ENCODE measurements around the gene PCGF2.

The PCGF2 gene

GRCh38 chr17:38735161-38735997, 12.8 kb downstream of the PCGF2 start:
- Histone ChIP-seq H3K9ac (ENCODE audit: low read length in 2 of 2) (no peak overlapping the region), H3K4me3 (ENCODE audit: low read length in 2 of 2) (no peak overlapping the region), H3K4me1 (ENCODE audit: control insufficient read depth, insufficient read depth, low read length) (peaks cover 34% of the 10 kb centered on the region), H3K9me3 (ENCODE audit: control insufficient read depth in 2 of 2, low read length in 2 of 2) (no peaks in the 10 kb centered on the region), H3K36me3 (ENCODE audit: control insufficient read depth in 2 of 2, insufficient read depth in 2 of 2, low read length in 2 of 2) (peaks cover 10 to 24% of the 10 kb centered on the region in 2 donors), H3K27me3 (ENCODE audit: control insufficient read depth in 1 of 2, insufficient read depth in 2 of 2, low read length in 2 of 2) (no peaks in the 10 kb centered on the region), H3K27ac (ENCODE audit: low read length) (no peak overlapping the region)

GRCh38 chr17:38733982-38734973, 13.9 kb downstream of the PCGF2 start:
- no peak overlapping the region for H3K4me3 ChIP-seq (ENCODE audit: low read length in 2 of 2)
- no peak overlapping the region for H3K9ac ChIP-seq (ENCODE audit: low read length in 2 of 2)
- no peaks in the 10 kb centered on the region for H3K9me3 ChIP-seq (ENCODE audit: control insufficient read depth in 2 of 2, low read length in 2 of 2)
- no peak overlapping the region for H3K27ac ChIP-seq (ENCODE audit: low read length)
- no peaks in the 10 kb centered on the region for H3K27me3 ChIP-seq (ENCODE audit: control insufficient read depth in 1 of 2, insufficient read depth in 2 of 2, low read length in 2 of 2)
- H3K4me1 ChIP-seq (ENCODE audit: control insufficient read depth, insufficient read depth, low read length) = peaks cover 39% of the 10 kb centered on the region
- peaks cover 10 to 21% of the 10 kb centered on the region in 2 donors for H3K36me3 ChIP-seq (ENCODE audit: control insufficient read depth in 2 of 2, insufficient read depth in 2 of 2, low read length in 2 of 2)

- no peaks in the 10 kb centered on the region for H3K9me3 ChIP-seq (ENCODE audit: control insufficient read depth in 2 of 2, low read length in 2 of 2)
- H3K27ac ChIP-seq (ENCODE audit: low read length) = peak overlapping the region; percentile 11
- no peaks in the 10 kb centered on the region for H3K27me3 ChIP-seq (ENCODE audit: control insufficient read depth in 1 of 2, insufficient read depth in 2 of 2, low read length in 2 of 2)
- peaks cover 43% of the 10 kb centered on the region for H3K4me1 ChIP-seq (ENCODE audit: control insufficient read depth, insufficient read depth, low read length)
- no peak overlapping the region for H3K4me3 ChIP-seq (ENCODE audit: low read length in 2 of 2)
- H3K36me3 ChIP-seq (ENCODE audit: control insufficient read depth in 2 of 2, insufficient read depth in 2 of 2, low read length in 2 of 2) = peaks cover 10 to 19% of the 10 kb centered on the region in 2 donors
- H3K9ac ChIP-seq (ENCODE audit: low read length in 2 of 2) = peak overlapping the region in 1 of 2 donors; percentile 13
Measured at GRCh38 chr17:38733282-38733981, 14.7 kb downstream of the PCGF2 start.

GRCh38 chr17:38732376-38733281, 15.5 kb downstream of the PCGF2 start:
- Histone ChIP-seq H3K9me3 (ENCODE audit: control insufficient read depth in 2 of 2, low read length in 2 of 2) (no peaks in the 10 kb centered on the region), H3K4me1 (ENCODE audit: control insufficient read depth, insufficient read depth, low read length) (peaks cover 43% of the 10 kb centered on the region), H3K27ac (ENCODE audit: low read length) (peak overlapping the region; percentile 88)

GRCh38 chr17:38731526-38732294, 16.4 kb downstream of the PCGF2 start:
- peak overlapping the region; percentile 88 for H3K27ac ChIP-seq (ENCODE audit: low read length)
- H3K27me3 ChIP-seq (ENCODE audit: control insufficient read depth in 1 of 2, insufficient read depth in 2 of 2, low read length in 2 of 2) = no peaks in the 10 kb centered on the region
- peak overlapping the region in 1 of 2 donors; percentile 88 for H3K4me3 ChIP-seq (ENCODE audit: low read length in 2 of 2)
- H3K9me3 ChIP-seq (ENCODE audit: control insufficient read depth in 2 of 2, low read length in 2 of 2) = no peaks in the 10 kb centered on the region
- H3K4me1 ChIP-seq (ENCODE audit: control insufficient read depth, insufficient read depth, low read length) = peaks cover 43% of the 10 kb centered on the region
- peak overlapping the region in 1 of 2 donors; percentile 86 for H3K9ac ChIP-seq (ENCODE audit: low read length in 2 of 2)
- H3K36me3 ChIP-seq (ENCODE audit: control insufficient read depth in 2 of 2, insufficient read depth in 2 of 2, low read length in 2 of 2) = peaks cover 4 to 16% of the 10 kb centered on the region in 2 donors

More at GRCh38 chr17:38732376-38733281, 15.5 kb downstream of the PCGF2 start:
- Histone ChIP-seq H3K9ac (ENCODE audit: low read length in 2 of 2) (peak overlapping the region in 1 of 2 donors; percentile 19), H3K36me3 (ENCODE audit: control insufficient read depth in 2 of 2, insufficient read depth in 2 of 2, low read length in 2 of 2) (peaks cover 4 to 17% of the 10 kb centered on the region in 2 donors), H3K27me3 (ENCODE audit: control insufficient read depth in 1 of 2, insufficient read depth in 2 of 2, low read length in 2 of 2) (no peaks in the 10 kb centered on the region), H3K4me3 (ENCODE audit: low read length in 2 of 2) (no peak overlapping the region)

GRCh38 chr17:38730526-38731379, 17.4 kb downstream of the PCGF2 start:
- peaks cover 4 to 12% of the 10 kb centered on the region in 2 donors for H3K36me3 ChIP-seq (ENCODE audit: control insufficient read depth in 2 of 2, insufficient read depth in 2 of 2, low read length in 2 of 2)
- H3K27ac ChIP-seq (ENCODE audit: low read length) = peak overlapping the region; percentile 88
- H3K4me3 ChIP-seq (ENCODE audit: low read length in 2 of 2) = peak overlapping the region; percentile 86 to 88
- peak overlapping the region; percentile 86 for H3K9ac ChIP-seq (ENCODE audit: low read length in 2 of 2)
- H3K4me1 ChIP-seq (ENCODE audit: control insufficient read depth, insufficient read depth, low read length) = peaks cover 43% of the 10 kb centered on the region
- no peaks in the 10 kb centered on the region for H3K27me3 ChIP-seq (ENCODE audit: control insufficient read depth in 1 of 2, insufficient read depth in 2 of 2, low read length in 2 of 2)
- H3K9me3 ChIP-seq (ENCODE audit: control insufficient read depth in 2 of 2, low read length in 2 of 2) = no peaks in the 10 kb centered on the region

- Histone ChIP-seq H3K9ac (ENCODE audit: low read length in 2 of 2) (peak within 1 kb of the TSS; percentile 86), H3K4me1 (ENCODE audit: control insufficient read depth, insufficient read depth, low read length) (peaks cover 38% of the 10 kb centered on the region), H3K9me3 (ENCODE audit: control insufficient read depth in 2 of 2, low read length in 2 of 2) (no peaks in the 10 kb centered on the region), H3K27me3 (ENCODE audit: control insufficient read depth in 1 of 2, insufficient read depth in 2 of 2, low read length in 2 of 2) (no peaks in the 10 kb centered on the region), H3K27ac (ENCODE audit: low read length) (peak within 1 kb of the TSS; percentile 88), H3K36me3 (ENCODE audit: control insufficient read depth in 2 of 2, insufficient read depth in 2 of 2, low read length in 2 of 2) (peaks cover 4 to 10% of the 10 kb centered on the region in 2 donors), H3K4me3 (ENCODE audit: low read length in 2 of 2) (peak within 1 kb of the TSS; percentile 86 to 88)
Measured at GRCh38 chr17:38729886-38730525, 18.1 kb downstream of the PCGF2 start, which contains the start of gene CISD3. CISD3 (plus strand) TSS chr17:38730341; CDS start chr17:38730359, 18 bp downstream.

- Histone ChIP-seq H3K9ac (ENCODE audit: low read length in 2 of 2) (peak overlapping the region; percentile 71 to 74), H3K36me3 (ENCODE audit: control insufficient read depth in 2 of 2, insufficient read depth in 2 of 2, low read length in 2 of 2) (peaks cover 4 to 10% of the 10 kb centered on the region in 2 donors), H3K4me1 (ENCODE audit: control insufficient read depth, insufficient read depth, low read length) (peaks cover 43% of the 10 kb centered on the region), H3K27ac (ENCODE audit: low read length) (peak overlapping the region; percentile 64), H3K27me3 (ENCODE audit: control insufficient read depth in 1 of 2, insufficient read depth in 2 of 2, low read length in 2 of 2) (no peaks in the 10 kb centered on the region), H3K4me3 (ENCODE audit: low read length in 2 of 2) (peak overlapping the region; percentile 51 to 88), H3K9me3 (ENCODE audit: control insufficient read depth in 2 of 2, low read length in 2 of 2) (no peaks in the 10 kb centered on the region)
Measured at GRCh38 chr17:38729368-38729885, 18.7 kb downstream of the PCGF2 start.
